ENCODE data around the gene ARHGEF6.
"Not testable (repeated sequence)": the region's sequence is repeated elsewhere in the genome, so short reads cannot be mapped to it uniquely, and the experiment has no call there.

ARHGEF6 gene

DNA sequence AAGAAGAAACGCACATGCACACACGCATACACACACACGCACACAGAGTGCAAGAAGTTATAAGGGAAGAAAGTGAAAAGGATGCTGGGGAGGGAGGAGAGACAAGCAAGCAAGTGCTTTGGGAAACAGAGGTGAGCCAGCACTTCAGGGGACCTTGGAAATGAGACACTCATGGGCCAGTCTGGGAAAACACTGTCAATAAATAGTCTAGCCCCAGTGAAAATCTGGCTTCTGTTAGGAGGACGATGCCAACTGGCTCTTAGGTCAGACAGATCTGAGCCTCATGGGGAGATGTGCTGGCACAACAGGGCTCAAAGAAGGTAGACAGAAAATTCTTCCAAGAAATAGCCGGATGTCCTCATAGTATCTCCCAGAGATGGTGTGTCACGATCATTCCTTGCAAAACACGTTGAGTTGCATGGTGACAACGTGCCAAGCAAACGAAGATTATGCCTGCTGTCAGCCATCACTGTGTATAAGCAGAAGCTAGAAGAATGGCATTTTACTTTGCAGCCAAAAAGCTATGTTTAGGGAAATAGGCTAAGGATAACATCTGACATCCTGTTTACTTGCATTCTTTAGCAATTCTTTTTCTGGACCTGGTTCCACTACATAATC is 557 bp upstream of the ARHGEF6 start:
- DNase-seq: no peak

DNA sequence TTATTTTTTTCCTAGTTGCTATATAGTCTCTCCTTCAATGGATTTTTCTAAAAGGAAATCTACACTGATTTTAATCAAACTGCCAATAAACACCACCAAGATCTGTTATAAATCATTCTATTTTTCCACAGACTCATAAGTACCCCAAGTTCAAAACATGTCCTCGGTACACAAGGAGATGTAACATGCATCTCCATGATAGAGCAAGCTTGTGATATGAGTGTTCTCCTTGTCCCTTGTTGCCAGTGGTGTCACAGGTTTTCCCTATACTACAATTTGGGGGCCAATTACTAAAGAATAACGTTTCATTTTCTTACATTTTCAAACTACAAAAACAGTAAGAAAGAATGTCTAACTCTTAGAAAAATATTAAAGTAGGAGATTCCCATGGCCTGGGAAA is 491 bp downstream of the ARHGEF6 start:
- peak; percentile 38 for DNase-seq

DNA sequence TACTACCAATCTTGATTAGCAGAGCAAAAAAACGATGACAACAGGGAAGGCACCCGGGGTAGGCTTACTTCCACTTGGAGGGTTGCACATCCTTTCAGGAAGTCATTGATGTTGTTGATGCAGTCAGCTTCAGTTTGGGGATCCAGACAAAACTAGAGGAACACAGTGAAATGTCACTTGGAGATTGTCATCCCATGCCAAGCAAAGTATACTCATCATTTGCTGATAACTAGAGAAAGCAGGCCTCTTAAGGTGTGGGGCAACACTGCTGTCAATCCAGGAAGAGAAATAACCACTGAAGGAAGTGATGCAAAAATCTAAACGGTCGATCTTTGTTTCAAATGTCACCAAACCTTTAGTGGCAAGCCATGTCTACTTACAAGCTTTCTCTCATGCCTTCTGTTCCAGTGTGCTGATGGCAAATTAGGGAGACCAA is 1.4 kb downstream of the ARHGEF6 start:
- peak; percentile 82 for DNase-seq

DNA sequence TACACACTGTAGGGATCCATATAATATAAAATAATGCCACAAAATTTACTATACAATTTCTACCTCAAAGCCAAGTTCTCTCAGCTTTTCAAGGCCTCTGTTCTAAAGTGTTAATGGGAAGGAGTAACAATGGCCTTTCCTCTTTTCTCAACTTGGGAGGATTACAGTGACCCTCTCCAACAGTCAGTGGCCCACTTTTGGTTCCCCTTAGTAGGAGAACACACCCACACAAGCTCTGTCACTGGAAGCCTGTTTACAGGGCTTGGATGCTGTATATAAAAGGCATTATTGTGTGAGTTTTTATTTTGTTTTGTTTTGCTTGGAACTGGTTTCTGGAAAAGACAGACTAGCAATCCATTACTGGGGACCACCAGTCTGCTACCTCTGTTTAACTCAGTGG is 1.8 kb downstream of the ARHGEF6 start:
- DNase-seq: no peak

DNA sequence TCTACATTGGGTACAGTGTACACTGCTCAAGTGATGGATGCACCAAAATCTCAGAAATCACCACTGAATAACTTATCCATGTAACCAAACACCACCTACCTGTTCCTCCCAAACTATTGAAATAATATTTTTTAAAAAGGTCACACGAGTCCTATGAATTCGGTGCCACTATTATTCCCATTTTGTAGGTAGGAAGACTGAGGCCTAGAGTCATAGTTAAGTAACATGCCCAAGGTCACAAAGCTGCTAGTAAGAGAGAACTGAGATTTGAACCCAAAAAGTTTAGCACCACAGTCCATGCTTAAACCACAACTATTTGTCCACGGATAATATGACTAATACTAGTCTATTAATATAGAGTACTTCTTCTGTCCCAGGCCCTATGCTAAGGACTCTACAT is 2.7 kb downstream of the ARHGEF6 start:
- DNase-seq: no peak

DNA sequence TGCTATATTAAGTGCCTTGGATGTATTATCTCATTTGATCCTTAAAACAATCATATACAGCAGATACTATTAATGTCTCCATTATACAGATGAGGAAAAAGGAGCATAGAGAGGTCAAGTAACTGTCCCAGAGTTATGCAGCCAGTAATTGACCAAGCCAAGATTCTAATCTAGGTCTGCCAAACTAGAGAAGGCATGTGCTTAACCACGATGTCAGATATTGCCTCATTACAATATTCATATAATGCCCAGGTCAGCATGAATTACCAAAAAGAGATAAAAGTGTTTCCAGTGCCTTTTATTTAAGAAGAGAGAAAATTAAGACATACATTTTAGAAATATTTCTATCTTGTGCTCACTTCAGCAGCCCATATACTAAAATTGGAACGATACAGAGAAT is 7.1 kb downstream of the ARHGEF6 start:
- peak; percentile 52 for DNase-seq

DNA sequence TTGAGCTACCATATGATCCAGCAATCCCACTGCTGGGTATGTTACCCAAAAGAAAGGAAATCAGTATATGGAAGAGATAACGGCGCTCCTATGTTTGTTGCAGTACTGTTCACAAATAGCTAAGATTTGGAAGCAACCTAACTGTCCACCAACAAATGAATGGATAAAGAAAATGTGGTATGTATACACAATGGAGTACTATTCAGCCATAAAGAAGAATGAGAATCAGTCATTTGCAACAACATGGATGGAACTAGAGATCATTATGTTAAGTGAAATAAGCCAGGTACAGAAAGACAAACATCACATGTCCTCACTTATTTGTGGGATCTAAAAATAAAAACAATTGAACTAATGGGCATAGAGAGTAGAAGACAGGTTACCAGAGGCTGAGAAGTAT is 8.9 kb downstream of the ARHGEF6 start:
- DNase-seq: not testable (repeated sequence)

DNA sequence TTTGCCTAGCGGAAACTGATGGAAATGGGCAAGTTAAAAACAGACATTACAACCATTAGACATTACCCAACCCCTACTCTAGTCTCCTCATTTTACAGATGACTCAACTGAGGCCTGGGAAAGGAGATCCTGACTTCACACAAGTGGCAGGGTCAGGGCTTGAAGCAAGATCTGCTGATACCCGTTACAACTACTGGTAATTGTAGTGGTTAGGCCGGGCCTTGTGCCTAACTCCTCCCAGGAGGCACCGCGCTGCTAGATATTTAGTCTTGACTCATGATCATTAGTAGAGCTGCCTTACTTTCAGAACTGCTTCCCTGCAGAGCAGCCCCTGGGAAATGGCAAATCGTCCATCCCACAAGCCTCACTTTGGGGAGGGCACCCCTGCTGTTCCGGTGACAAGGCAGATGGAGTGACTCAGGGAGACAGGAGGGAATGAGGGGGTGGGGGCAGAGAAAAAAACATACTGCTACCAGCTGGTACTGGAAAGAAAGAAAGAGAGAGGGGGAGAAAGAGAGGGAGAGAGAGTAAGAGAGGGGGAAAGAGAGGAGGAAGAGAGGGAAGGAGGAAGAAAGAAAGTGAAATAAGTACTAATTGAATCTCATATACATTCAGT is 12.2 kb downstream of the ARHGEF6 start:
- peak; percentile 91 for DNase-seq

DNA sequence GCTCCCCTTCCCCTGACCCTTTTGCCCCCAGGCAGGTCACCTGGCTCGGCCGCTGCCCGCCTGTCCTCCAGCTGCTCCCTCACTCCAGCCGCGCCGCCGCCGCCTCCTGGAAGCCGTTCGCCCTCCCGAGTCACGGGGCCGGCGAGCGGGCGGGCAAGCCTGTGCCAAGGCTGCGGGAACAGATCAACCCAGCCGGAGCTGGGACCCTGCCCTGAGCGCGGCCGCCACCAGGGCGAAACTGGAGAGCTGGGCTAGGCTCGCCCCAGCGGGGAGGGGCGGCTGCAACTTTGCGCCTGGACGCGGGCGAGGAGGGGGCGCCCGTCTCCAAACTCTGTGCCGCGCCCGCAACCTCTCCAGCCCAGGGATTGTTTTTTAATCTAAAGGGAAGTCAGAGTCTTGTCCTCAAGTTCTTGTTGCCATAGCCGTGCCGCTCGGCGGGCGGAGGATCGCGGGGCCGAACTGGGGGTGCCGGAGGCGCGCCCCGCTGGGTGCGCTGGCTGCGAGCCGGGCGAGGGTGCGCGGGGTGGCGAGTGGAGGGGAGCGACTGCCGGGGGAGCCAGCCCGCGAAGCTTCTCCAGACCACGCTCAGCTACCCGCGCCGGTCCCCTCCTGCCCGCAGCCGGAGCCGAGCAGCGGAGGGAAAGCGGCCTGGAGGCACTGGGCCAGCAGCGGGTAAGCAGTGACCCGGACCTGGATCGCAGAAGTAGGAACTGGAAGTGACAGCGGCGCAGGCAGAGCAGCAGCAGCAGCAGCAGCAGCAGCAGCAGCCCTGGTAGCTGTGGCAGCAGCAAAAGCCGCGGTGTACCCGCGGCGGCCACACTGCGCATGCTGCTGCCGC is 13.4 kb downstream of the ARHGEF6 start:
- DNase-seq: peak; percentile 86

DNA sequence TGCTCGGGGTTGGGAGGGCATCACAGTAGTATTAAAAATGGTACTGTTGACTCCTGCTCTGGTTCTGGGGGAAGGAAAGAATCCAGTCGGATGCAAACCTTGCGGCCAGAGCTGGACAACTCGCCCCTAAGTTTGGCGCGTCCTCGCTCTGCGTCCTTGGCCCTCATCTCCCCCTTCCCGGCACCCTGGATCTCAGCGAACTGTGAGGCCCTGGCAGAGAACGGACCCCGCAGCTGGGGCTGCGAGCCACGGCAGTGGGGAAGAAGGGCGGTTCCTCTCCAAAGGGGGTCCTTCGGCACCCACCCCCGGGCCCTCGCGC is 14.0 kb downstream of the ARHGEF6 start:
- DNase-seq: peak; percentile 31

DNA sequence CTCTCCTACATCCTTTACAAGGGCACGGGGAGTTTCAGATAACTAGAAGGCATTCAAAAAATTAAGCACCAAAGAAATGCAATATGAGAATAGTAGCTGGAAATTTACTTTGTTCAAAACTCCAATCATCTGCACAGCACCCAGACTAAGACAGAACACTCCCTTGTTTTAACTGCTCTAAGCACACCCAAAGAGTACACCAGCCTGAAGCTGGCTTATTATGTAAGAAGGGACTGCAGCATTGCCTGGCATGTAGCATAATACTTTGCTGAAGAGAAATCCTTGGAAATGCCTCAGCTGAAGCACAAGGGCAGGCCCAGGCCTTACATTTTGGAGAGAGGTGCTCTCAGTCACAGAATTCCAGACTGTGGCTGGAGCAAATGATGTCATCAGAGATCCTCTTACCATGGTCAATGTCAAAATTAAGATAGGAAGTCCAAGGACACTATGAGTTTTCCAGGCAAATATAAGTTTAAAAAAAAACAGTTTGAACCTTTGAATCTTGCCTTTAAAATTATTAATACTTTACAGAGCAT is 14.8 kb downstream of the ARHGEF6 start:
- DNase-seq: peak; percentile 56

DNA sequence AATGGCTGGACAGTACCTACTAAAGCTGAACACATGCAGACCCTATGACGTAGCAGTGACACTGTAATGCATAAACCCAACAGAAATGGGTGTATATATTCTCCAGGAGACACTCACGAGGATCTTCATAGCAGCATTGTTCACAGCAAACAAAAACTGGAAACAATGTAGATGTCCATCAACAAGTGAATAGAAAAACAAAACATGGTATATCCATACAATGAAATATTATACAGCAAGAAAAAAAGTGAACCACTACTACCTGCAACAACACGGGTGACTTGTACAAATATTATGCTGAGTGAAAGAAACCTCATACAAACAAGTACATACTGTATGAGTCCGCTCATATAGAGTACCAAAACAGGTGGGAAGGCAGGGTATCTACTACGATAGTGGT is 16.5 kb downstream of the ARHGEF6 start:
- DNase-seq: no peak

DNA sequence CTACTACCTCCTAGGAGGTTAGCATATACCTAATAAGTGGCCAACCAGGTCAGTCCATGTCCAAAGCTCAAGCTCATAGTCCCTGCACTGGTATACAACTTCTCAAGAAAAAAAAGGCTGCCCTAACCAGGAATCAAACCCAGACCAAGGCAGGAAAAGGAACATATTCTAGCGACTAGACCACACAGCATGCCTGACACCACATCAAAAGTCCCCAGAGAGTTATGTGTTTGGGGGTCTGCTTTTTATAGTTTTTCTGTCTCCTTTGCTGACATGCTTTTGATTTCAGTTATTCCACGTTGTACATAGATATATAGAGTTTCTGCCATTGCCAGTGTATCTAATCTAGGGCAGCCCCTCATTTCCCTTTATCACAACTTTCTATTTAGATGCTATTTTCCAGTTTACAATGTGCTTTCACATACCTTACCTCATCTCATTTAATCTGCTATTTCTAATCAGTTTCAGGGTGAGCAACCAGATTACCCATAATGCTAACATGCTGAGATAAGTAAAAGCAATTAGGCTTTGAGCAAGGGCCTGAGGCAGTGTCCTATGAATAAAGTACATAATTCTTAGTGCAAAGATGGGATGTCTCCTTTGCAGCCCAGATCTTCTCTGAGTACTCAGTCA is 17.8 kb downstream of the ARHGEF6 start:
- DNase-seq: no peak

DNA sequence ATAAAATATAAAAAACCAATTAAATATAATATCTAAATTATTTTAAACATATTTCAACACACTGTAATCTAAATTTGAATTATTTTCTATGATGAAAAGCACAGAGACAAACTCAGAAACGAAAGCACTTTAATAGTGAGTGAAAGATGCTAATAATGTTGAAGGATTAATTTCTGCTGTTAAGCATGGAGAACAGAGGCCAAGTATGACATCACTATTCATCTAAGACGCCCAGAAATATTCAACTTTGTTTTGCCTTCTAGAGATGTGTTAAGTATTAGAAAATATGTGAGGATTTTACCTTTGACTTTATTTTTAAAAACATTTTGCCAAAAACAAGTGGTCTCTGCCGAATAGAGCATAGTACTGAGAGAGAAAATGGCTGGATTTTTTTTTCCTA is 19.3 kb downstream of the ARHGEF6 start:
- DNase-seq: no peak

DNA sequence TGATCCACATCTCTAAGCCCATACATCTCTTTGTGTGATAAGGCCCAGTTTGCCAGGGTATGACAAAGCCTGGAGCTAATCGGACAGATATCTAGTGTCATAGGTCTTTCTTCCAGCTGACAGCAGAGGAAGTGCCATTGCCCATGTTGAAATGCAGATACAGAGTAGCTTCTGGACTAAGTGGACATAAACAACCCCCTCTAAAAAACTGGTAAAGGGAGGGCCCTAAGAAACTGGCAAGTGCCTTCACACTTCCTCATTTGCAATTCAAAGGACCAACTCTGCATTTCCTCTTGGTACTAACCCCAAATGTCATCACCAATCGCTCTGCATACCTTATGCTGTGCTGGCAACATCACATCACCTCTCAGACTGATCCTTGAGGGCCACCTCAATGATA is 20.8 kb downstream of the ARHGEF6 start:
- peak; percentile 82 for DNase-seq

DNA sequence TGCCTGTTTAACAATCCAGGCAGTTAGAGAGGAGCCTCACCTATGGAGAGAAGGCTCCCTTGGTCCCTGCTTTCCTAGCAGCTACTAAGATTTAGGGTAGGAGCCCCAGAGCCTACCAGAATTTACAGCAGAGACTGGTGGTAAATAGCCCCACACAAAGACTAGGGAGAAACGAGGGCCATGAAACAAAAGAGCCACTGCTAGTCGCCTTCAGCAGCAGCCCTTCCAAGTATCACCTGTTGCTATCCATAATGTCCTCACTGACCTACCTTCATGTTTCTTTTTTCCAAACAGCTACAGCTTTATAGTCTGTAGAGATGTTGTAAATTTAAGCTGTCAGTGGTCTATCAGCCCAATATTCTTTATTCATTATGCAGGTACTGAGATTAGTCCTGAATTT is 25.3 kb downstream of the ARHGEF6 start:
- DNase-seq: no peak

DNA sequence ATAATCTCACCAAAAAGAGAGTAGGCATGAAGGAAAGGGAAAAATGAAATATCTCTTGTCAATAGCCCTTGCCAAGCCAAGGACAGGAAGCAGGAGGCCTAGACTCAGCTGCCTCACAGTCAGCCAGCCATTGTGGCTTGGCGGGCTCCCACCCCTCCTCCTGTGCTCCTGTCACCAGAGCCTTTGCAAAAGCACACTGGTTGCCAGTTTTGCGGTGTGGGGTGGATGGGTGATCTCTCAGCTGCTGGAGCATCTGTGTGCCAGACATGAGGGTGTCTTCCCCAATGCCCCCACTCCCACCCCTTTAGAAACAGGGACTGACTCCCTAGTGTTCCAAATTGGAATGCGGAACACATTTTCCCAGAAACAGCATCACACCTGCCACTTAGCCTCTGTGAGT is 26.1 kb downstream of the ARHGEF6 start:
- peak; percentile 79 for DNase-seq

DNA sequence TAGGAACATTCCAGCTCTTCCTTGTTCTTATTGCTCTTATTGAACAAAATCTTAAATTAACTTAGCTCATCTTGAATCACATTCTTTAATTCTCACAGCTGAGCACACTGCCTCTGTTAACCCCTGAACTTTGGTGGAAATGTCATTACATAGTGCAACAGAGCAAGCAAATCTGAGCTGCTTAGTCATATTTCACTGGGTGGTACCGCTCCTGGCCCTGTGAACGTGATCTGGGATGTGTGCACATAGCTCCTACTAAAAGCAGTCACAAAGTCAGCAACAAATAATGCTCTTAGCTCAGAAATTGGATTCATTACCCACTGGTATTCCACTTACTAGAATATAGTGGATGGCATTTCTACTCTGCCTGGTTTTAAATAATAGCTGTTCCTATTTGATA is 27.9 kb downstream of the ARHGEF6 start:
- DNase-seq: no peak

DNA sequence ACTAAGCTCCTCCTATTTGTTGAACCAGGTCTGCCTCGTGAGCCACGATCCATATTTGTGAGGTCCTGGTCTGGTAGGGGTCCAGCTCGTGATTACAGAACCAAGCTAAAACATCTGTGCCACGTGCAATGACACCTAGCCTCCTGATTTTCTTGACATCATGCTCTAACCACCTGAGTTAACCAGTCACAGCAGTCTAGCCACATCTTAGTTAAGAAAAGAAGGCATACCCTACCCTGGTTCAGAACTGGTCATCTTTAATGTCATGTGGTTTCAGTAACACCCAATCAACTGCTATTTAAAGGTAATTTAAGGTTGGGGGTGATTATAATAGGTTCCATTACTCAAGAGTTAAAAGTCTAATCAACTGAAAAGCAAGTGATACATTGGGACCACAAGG is 28.4 kb downstream of the ARHGEF6 start:
- DNase-seq: no peak

DNA sequence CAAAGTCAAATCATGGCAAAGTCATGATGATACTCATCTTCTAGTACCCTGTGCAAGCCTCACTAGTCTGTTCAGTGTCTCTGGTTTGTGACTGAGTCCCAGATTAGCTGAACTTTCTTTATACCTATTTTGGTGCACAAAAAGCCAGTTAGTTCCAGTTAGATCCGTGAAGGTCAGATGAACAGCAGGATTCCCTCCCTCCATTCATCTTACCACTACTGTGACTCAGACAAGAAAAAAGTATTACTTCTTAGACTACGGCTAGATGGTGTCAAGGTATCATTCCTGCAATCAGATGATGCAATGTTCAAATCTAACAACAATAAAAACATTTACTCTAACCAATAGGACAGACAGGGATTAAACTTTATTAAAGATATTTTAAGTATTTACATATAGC is 30.4 kb downstream of the ARHGEF6 start:
- DNase-seq: no peak

DNA sequence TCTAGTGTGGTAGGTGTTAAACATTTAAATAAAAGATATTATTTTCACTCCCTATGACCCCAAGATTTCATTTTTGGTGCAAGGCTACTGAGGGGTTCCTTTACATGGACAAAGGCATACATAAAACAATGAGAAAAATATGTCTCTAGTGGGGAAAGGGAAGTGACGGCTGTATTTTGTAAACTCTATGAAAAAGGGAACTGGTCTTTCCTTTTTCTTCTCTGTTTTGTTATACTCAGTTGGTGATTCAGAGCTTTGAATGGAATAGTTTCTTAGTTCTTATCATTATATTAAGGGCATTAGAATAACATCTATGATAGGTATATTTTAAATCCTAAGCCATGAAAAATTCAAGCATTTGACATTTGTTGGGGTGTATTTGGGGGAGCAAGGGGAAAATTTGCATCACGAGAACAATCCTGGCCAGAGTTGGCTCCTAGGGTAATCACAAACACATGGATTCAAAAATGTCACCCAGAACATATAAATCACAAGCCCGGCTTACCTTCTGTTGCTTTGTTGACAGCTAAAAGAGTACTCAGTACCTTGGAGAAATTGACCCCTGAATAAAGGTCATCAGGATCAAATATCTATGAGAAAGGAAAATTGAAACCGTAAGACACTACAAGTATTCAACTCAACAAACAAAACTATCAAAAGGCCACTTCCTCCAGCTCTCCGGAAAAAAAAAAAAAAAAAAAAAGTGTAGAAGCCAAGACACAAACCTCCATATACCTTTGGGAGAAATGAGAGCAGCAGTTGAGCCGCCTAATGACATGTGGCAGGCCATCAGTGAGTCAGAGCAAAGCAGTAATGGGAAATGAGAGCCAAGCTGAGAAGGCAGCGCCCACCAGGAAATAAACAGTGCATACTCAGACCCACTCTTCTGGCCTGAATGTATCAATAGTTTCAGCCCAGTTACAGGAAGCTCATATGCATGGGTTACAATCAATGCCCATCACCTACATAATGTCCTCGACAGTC is 33.4 kb downstream of the ARHGEF6 start:
- DNase-seq: peak; percentile 56
